PFSK-1 (cell line): Measurements from ENCODE around the gene TMPRSS4.

ENCODE experiments used
- FOXP2 ChIP-seq: optimal IDR thresholded peaks from 2 replicates; pipeline ENCODE3; 2011; ENCODE audit warnings: borderline replicate concordance, control low read depth, inconsistent platforms; ENCODE audit not compliant: insufficient read depth; ENCODE audit errors: extremely low read length, extremely low read depth
- POLR2AphosphoS5 ChIP-seq: IDR thresholded peaks from 2 replicates; pipeline ENCODE4 v1.6.1; 2012; ENCODE audit warnings: low read depth, mild to moderate bottlenecking, control low read depth, low read length, moderate library complexity
- SIN3A ChIP-seq: IDR thresholded peaks from 2 replicates; pipeline ENCODE4 v1.6.1; 2012; ENCODE audit warnings: mild to moderate bottlenecking, low read length, moderate library complexity, borderline replicate concordance; ENCODE audit not compliant: insufficient read depth
- TAF1 ChIP-seq: IDR thresholded peaks from 2 replicates; pipeline ENCODE4 v1.6.1; 2012; ENCODE audit warnings: low read length, control low read depth, borderline replicate concordance; ENCODE audit not compliant: insufficient read depth
- TF ChIP-seq, protein P1 (sequence below), 2 experiments: IDR thresholded peaks; 2 replicates each; pipeline versions ENCODE4 v1.6.1 to v1.8.0; 2011 to 2012; ENCODE audit warnings: low read depth in 2 of 2, low read length in 2 of 2, control low read depth in 1 of 2, inconsistent platforms in 1 of 2, mild to moderate bottlenecking in 1 of 2, moderate library complexity in 1 of 2; ENCODE audit not compliant: insufficient read depth in 1 of 2

The TMPRSS4 gene

DNA sequence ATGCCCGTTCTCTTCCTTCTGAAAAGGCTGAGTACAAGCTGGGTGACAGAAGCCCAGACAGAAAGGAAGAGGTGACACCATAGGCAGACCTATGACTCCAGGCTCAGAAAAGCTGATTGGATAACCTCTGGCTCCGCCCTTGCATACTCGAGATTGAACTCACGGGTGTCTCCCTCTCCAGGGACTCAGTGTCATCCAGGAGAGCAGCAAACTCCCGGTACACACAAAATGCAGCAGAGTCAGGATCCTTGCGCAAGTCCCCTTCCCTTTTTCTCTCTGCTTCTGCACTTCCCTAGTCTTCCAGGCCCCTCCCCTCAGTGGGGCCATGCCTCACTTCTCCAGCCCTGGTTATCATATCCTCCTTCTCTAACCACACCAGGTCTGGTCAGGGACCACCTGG lies 65.9 kb downstream of the TMPRSS4 start:
- TF ChIP-seq POLR2AphosphoS5: no peak
- TF ChIP-seq FOXP2: no peak
- TF ChIP-seq, protein P1, sequence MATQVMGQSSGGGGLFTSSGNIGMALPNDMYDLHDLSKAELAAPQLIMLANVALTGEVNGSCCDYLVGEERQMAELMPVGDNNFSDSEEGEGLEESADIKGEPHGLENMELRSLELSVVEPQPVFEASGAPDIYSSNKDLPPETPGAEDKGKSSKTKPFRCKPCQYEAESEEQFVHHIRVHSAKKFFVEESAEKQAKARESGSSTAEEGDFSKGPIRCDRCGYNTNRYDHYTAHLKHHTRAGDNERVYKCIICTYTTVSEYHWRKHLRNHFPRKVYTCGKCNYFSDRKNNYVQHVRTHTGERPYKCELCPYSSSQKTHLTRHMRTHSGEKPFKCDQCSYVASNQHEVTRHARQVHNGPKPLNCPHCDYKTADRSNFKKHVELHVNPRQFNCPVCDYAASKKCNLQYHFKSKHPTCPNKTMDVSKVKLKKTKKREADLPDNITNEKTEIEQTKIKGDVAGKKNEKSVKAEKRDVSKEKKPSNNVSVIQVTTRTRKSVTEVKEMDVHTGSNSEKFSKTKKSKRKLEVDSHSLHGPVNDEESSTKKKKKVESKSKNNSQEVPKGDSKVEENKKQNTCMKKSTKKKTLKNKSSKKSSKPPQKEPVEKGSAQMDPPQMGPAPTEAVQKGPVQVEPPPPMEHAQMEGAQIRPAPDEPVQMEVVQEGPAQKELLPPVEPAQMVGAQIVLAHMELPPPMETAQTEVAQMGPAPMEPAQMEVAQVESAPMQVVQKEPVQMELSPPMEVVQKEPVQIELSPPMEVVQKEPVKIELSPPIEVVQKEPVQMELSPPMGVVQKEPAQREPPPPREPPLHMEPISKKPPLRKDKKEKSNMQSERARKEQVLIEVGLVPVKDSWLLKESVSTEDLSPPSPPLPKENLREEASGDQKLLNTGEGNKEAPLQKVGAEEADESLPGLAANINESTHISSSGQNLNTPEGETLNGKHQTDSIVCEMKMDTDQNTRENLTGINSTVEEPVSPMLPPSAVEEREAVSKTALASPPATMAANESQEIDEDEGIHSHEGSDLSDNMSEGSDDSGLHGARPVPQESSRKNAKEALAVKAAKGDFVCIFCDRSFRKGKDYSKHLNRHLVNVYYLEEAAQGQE (IDR thresholded peaks at IDR 0.05; ENCODE audit: insufficient read depth in 1 of 2, low read depth in 2 of 2, low read length in 2 of 2): no peak
- no peak for TF ChIP-seq TAF1
- TF ChIP-seq SIN3A: no peak

DNA sequence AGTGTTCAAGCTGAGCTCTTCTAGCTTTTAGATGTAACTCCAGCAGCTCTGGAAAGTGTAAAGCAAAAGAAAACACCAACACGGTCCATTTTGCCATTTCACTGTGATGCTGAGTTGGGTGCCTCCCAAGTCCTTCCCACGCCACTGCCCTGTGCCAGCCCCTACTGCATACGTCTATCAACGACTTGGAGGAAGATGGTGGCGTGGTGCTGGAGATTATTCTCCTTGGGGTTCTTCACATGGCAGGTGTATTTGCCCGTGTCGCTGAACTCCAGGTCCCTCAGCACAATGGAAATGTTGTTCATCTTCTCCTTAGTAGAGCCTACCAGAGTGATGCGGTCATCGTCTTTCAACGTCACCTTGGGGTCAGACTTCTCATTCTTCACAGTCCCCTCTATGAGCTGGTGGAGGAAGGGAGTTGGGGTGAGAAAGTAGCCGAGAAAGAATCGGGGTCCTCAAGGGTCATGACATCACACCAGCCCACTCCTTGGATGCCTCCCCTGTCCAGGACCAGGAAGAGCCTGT lies 66.8 kb downstream of the TMPRSS4 start:
- TF ChIP-seq, protein P1 (IDR thresholded peaks at IDR 0.05; ENCODE audit: insufficient read depth in 1 of 2, low read depth in 2 of 2, low read length in 2 of 2): no peak
- TF ChIP-seq POLR2AphosphoS5 (no peak), SIN3A (no peak), TAF1 (no peak), FOXP2 (no peak)

DNA sequence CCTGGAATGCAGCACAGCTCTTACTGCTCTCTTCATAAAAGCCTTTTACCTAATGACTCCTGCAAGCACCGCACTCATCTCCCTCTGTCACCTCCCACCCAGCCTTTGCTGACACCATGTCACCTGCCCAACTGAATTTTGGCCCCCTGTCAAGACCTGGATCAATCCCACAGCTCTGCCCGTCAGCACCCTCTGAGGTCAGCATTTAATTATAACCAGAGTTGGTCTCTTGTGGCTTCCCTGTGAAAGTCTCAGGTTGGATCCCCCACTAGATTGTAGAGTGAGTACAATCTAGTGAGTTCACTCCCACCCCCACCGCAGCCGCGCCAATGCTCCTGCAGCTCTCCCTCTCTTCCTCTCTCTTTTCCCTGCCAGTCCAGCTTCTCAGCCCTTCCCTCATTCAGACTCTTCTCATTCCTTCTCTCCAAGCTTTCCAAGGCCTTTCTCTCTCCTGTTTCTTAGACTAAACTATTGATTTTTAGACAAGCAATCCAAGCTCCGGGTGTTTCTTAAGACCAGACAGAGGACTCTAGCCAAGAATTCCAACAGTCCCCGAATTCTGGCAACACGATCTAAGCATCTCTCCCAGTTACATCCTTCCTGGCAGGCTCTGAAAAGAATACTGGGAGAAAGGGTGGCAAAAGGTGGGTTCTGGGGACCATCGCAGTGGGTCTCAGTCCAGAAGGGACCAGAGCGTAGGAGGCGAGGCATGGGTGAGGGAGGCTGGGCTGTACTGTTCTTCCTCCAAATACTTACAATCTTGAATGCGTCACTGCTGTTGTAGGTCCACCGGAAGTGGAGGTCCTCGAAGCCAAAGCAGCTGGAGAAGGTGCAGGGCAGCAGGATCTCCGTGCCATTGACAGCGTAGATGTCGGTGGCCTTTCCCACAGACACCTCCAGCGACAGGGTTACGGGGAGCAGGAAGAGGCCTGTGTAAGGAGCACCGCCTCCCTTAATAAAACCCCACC lies 67.7 kb downstream of the TMPRSS4 start:
- TF ChIP-seq FOXP2: no peak
- TF ChIP-seq POLR2AphosphoS5: no peak
- no peak for TF ChIP-seq SIN3A
- TF ChIP-seq, protein P1 (IDR thresholded peaks at IDR 0.05; ENCODE audit: insufficient read depth in 1 of 2, low read depth in 2 of 2, low read length in 2 of 2): no peak
- no peak for TF ChIP-seq TAF1

DNA sequence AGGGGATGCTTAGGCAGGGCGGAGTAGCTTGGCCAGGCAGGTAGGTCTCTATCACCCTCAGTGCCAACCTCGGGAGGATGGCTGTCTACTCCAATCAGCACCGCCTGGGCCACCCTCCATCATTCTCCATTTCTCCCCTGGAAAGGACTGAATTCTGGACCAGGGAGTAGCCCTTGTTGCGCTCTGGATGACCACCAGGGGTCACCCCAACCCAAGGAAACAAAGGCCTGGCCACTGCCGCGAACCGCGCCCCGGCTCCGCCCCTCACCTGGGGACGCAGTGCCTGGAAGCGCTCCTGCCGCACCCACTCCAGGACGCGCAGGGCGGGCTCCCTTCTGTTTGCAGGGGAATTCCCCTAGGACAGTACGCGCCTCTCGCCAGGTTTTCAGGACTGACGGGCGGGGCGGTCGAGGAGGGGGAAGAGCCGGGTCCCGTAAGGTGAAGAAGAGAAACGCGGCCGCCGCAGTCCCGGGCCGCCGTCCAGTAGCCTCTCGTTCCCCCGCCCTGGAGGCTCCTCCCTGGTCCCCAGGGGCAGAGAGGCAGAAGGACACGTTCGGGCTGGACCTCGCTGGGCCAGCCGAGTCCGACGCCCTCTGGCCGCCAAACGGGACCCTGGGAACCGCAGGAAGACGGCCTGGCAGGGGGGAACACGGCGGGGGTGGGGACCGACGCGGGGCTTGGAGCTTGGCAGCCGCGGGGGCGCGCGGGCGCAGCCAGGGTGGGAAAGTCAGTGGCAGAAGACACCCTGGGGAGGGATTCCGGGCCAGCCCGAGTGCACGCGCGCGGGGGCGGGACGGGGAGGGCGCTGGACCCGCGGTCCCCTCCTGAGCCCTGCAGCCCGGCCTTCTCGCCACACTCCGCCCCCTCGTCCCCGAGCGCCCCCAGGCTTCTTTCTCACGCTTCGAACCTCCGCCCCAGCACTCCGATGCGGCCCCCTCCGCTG lies 68.7 kb downstream of the TMPRSS4 start:
- no peak for TF ChIP-seq POLR2AphosphoS5
- TF ChIP-seq FOXP2: peak; percentile 71
- TF ChIP-seq SIN3A: peak; percentile 36; the same call in 1 of the 2 replicates
- no peak for TF ChIP-seq TAF1
- TF ChIP-seq, protein P1 (IDR thresholded peaks at IDR 0.05; ENCODE audit: insufficient read depth in 1 of 2, low read depth in 2 of 2, low read length in 2 of 2): no peak
